Body of pancreas (tissue), 4 donors: Measurements from ENCODE around the gene DRICH1. TPM values are rescaled to one million over a fixed set of nuclear protein-coding genes. Genes with fewer than 3 reads are reported as not detected.

Source experiments
- ATAC-seq: fragments of 150-250 bp; one replicate; pipeline ENCODE4 v1.9.1; 2016
- DNase-seq, 4 donors: peaks; one replicate each; pipeline ENCODE4 v3.0.0-alpha.2; 2019
- H3K27ac ChIP-seq, 4 donors: fragments of 200-600 bp; sonication (generic); 1 replicate in 3 of 4; 2 replicates in 1 of 4; pipeline versions ENCODE4 v1.5.1 to v1.6.1; 2016 to 2019; ENCODE audit warnings: mild to moderate bottlenecking in 1 of 4, mixed read lengths in 1 of 4, moderate library complexity in 1 of 4
- H3K27me3 ChIP-seq, 2 donors: fragments of 200-600 bp; sonication (generic); one replicate each; pipeline ENCODE4 v1.6.0; 2016; ENCODE audit warnings: mild to moderate bottlenecking in 1 of 2
- H3K36me3 ChIP-seq, 2 donors: fragments of 200-600 bp; sonication (generic); replicated peaks in 1 of 2; 2 replicates each; pipeline ENCODE4 v1.5.1; 2016; ENCODE audit warnings: low read depth in 2 of 2; ENCODE audit not compliant: insufficient read depth in 1 of 2
- H3K4me1 ChIP-seq: fragments of 200-600 bp; sonication (generic); one replicate; pipeline ENCODE4 v1.6.0; 2016
- H3K4me3 ChIP-seq, 2 donors: fragments of 200-600 bp; sonication (generic); 1 replicate in 1 of 2; 2 replicates in 1 of 2; pipeline ENCODE4 v1.5.1; 2016 to 2019
- H3K9me3 ChIP-seq, 3 donors: fragments of 200-600 bp; sonication (generic); 1 replicate in 2 of 3; 2 replicates in 1 of 3; pipeline ENCODE4 v1.5.1; 2016
- CTCF ChIP-seq, 7 experiments: fragments of 450-650 bp in 4 of 7; fragments of 200-600 bp in 3 of 7; sonication (generic) in 3 of 7; IDR thresholded peaks; one replicate each; pipeline ENCODE4 v1.5.1; 2016 to 2019; ENCODE audit warnings: antibody characterized with exemption in 7 of 7
- POLR2A ChIP-seq, 3 donors: fragments of 450-650 bp; IDR thresholded peaks; one replicate each; pipeline ENCODE4 v1.6.1; 2016; ENCODE audit warnings: antibody characterized with exemption in 3 of 3, mild to moderate bottlenecking in 2 of 3
- WGBS, 2 donors: methylation state at CpG; one replicate each; pipeline ENCODE4 v1.1.5; 2017; 5-methylcytosine and 5-hydroxymethylcytosine counted together
- intact Hi-C: fragments of 100-400 bp; cut with DNase I; formaldehyde crosslinking; loops from one replicate; pipeline ENCODE4 v1.15.1; 2023
- total RNA-seq, 2 donors: library from RNA; depleted of rRNA; stranded (reverse); fragments of >200 nt; gene quantifications; one replicate each; pipeline ENCODE4 v1.1.0, GENCODE V29; 2016

The DRICH1 gene
- total RNA-seq, 2 donors from 2014 or later = not detected

GRCh38 chr22:23583836-23584235 lies 48.3 kb downstream of the DRICH1 start:
- WGBS, 2 donors = 67% methylated on average over 6 of the region's 6 CpGs; no CpG with 5 or more reads in 1 of the 2 donors
- ATAC-seq = no peak

GRCh38 chr22:23583153-23583552 lies 49.0 kb downstream of the DRICH1 start:
- intact Hi-C loops = no loop called here
- WGBS, 2 donors = 79 to 83% methylated on average over 2 to 7 of the region's 7 CpGs
- no peak overlapping the region for H3K27ac ChIP-seq
- no peak for DNase-seq
- H3K4me1 ChIP-seq = no peaks in the 10 kb centered on the region
- TF ChIP-seq POLR2A (IDR thresholded peaks at IDR 0.05) (no peak), CTCF (IDR thresholded peaks at IDR 0.05) (no peak)
- H3K9me3 ChIP-seq = no peaks in the 10 kb centered on the region
- no peaks in the 10 kb centered on the region for H3K36me3 ChIP-seq
- H3K27me3 ChIP-seq = no peaks in the 10 kb centered on the region
- H3K4me3 ChIP-seq = no peak overlapping the region
- ATAC-seq = no peak

More at GRCh38 chr22:23583836-23584235, 48.3 kb downstream of the DRICH1 start:
- Histone ChIP-seq H3K4me1 (no peaks in the 10 kb centered on the region), H3K36me3 (no peaks in the 10 kb centered on the region), H3K27ac (no peak overlapping the region), H3K27me3 (no peaks in the 10 kb centered on the region), H3K4me3 (no peak overlapping the region), H3K9me3 (no peaks in the 10 kb centered on the region)
- TF ChIP-seq POLR2A (IDR thresholded peaks at IDR 0.05) = no peak
- intact Hi-C loops = no loop called here
- no peak for DNase-seq

GRCh38 chr22:23581260-23581650 lies 50.9 kb downstream of the DRICH1 start:
- no peak overlapping the region for H3K27ac ChIP-seq
- no peaks in the 10 kb centered on the region for H3K36me3 ChIP-seq
- intact Hi-C loops = no loop called here
- no peaks in the 10 kb centered on the region for H3K4me1 ChIP-seq
- TF ChIP-seq POLR2A (IDR thresholded peaks at IDR 0.05) (no peak), CTCF (IDR thresholded peaks at IDR 0.05) (no peak)
- no peak for DNase-seq
- H3K4me3 ChIP-seq = no peak overlapping the region
- WGBS, 2 donors = 69 to 86% methylated on average over 8 of the region's 8 CpGs
- no peak for ATAC-seq
- no peaks in the 10 kb centered on the region for H3K27me3 ChIP-seq
- H3K9me3 ChIP-seq = no peaks in the 10 kb centered on the region

- intact Hi-C loops = no loop called here
- no peak overlapping the region for H3K27ac ChIP-seq
- no peak overlapping the region for H3K4me3 ChIP-seq
- H3K4me1 ChIP-seq = no peaks in the 10 kb centered on the region
- H3K36me3 ChIP-seq = no peaks in the 10 kb centered on the region
- no peaks in the 10 kb centered on the region for H3K9me3 ChIP-seq
- no peaks in the 10 kb centered on the region for H3K27me3 ChIP-seq
- ATAC-seq = no peak
- no peak for TF ChIP-seq POLR2A (IDR thresholded peaks at IDR 0.05)
- WGBS, 2 donors = 58 to 66% methylated on average over 7 to 11 of the region's 11 CpGs
- DNase-seq = no peak
Observed at GRCh38 chr22:23580576-23581259, 51.4 kb downstream of the DRICH1 start.

GRCh38 chr22:23579870-23580575 lies 52.1 kb downstream of the DRICH1 start, which contains the start of gene IGLL1:
IGLL1 (minus strand) TSS chr22:23580290; CDS start chr22:23580190, 100 bp downstream.
- Histone ChIP-seq H3K27ac (no peak within 1 kb of the TSS), H3K27me3 (no peaks in the 10 kb centered on the region), H3K4me1 (no peaks in the 10 kb centered on the region), H3K36me3 (no peaks in the 10 kb centered on the region), H3K4me3 (no peak within 1 kb of the TSS), H3K9me3 (no peaks in the 10 kb centered on the region)
- ATAC-seq = no peak
- TF ChIP-seq CTCF (IDR thresholded peaks at IDR 0.05) (no peak), POLR2A (IDR thresholded peaks at IDR 0.05) (no peak)
- intact Hi-C loops = no loop called here
- 70 to 71% methylated on average over 10 to 12 of the region's 12 CpGs for WGBS, 2 donors
- DNase-seq = no peak
